Inflammatory macrophage treated with lipopolysaccharide for 4 hours (primary cell): ENCODE results near the gene REC114.

Source experiments
- DNase-seq: peaks from one replicate; pipeline ENCODE4 v3.0.0-alpha.2; 2020

The REC114 gene

GRCh38 chr15:73582851-73583379, 140.0 kb downstream of the REC114 start:
- DNase-seq, result peak; percentile 53

GRCh38 chr15:73583544-73583943, 140.6 kb downstream of the REC114 start:
- no peak for DNase-seq

DNA sequence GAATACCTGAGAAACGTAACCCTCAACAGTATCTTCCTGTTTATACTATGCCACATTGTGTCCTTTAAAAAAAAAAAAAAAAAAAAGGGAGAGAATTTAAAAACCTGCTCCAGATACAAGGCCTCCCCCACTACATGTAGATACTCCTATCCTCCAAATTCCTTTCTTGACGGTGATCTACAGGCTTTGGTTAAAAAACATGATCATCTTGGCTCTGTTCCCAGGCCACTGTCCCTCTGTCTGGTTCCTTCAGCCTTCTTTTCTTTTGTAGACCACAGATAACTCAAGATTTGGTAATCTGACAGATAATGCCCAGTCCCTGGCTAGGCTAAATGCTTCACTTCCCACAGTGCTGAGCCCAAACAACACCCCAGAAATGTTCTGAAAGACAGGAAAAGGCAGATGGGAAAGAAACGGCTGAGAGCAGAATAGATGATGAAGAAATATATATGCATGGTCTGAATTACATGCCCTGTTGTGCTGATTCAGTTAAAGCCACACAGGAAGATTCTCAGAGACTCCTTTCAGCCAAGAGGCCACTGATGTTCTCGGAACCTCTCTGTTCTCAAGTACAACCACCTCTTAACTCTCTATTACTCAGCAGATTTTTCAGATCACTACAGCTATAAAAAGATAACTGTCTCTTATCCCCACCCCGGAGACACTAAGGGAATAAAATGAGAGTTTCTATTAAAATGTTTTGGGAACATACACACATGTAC, 141.9 kb downstream of the REC114 start:
- no peak for DNase-seq

DNA sequence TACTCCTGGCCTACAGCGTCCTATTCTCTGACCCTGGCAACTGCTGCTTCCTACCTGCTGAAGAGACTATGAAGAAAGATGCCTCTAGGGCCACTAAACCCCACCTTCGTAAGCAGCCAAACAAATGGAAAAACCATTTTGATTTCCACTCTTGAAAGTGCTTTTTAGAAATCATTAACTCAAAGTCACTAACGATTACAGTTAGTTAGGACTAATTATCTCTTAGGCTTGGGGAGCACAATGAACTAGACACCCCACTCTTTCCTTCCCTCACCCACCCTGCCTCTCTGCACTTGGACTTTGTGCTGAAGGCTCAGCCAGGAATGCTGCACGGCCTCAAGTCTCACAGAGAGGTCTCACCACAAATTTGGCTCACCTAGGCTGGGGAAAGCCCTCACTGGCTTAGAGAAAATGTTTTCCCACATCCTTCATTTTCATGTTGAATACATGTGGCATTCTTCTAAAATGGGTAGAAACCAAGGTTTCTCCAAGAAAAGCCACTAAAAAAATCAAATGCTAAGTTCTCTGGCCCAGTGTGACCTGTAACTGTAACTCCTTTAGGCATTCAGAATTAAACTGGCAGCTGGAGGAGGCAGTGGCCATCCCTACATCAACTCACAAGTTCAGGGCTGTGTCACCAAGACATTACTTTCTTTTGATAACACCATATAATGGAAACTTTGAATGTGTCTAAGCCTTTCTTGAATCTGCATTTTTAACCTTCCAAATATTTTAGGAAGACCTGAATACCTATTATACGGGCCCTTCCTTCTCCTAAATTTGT, 143.1 kb downstream of the REC114 start:
- no peak for DNase-seq

- DNase-seq, result peak; percentile 27
These were observed 146.8 kb downstream of the REC114 start for GRCh38 chr15:73589766-73590165.

- no peak for DNase-seq
These were observed 147.3 kb downstream of the REC114 start for GRCh38 chr15:73590263-73590662.

GRCh38 chr15:73593304-73594074, 150.5 kb downstream of the REC114 start:
- DNase-seq, result no peak

DNA sequence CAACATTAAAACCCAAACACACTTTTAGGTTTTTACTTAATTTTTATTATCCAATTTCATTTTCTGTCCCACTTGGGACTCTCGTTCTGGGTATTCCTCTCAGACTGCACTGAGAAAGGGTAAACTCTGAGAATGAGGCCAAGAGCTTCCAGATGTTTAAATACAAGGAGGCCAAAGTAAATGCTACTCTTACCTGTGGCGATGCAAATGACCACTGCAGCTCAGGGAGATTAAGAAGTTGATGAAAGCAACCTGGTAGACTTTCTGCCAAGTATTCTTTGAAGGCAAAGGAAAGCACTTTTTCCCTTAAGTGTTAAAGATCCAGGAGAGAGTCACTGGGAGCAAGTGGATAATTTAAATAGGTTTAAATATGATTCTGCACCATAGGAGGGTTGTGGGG, 151.1 kb downstream of the REC114 start:
- no peak for DNase-seq

DNA sequence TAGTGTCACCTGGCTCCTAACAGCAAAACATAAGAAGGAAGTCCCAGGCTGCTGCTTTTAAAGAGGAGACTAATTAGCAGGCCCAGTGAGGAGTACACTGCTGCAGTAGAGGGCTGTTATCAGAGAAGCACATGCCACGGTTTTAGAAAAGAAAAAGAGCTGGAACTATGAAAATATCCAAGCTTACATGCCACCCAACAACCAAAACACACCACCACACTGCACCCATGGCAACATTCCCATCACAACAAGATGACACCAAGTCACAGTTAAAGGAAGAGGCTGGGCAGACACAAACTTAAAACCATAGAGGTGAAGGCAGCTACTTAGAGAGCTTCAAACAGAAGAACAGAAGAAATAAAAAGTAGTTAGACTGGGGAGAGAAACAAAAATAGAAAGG, 153.2 kb downstream of the REC114 start:
- no peak for DNase-seq

DNA sequence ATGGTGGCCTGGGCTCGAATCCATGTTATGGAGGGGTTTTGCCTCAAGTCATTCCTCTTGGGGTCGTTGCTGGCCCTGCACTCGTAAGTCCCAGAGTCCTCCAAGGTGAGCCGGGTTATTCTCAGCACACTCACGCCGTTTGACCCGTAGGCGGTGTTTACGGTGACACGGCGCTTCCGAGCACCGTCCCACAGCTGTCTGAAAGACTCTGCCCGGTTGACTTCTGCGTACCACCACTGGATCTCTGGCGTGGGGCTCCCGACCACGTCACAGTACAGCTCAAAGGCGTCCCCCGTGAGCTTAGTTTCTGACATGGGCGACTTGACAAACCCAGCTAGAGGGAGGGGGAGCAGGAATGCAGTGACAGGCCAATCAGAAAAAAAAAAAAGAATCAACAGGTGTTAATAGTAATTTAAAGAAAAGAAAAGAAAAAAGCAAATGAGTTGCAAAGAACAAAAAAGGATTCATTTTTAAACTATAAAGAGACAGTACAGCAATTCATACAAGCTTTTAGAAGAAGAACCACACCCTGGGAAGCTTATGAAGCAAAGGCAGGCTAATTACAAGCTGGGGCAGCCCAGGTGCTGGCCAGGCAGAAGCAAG, 154.2 kb downstream of the REC114 start:
- DNase-seq, result no peak

- DNase-seq, result no peak
These were observed 155.7 kb downstream of the REC114 start for GRCh38 chr15:73598530-73599160.

DNA sequence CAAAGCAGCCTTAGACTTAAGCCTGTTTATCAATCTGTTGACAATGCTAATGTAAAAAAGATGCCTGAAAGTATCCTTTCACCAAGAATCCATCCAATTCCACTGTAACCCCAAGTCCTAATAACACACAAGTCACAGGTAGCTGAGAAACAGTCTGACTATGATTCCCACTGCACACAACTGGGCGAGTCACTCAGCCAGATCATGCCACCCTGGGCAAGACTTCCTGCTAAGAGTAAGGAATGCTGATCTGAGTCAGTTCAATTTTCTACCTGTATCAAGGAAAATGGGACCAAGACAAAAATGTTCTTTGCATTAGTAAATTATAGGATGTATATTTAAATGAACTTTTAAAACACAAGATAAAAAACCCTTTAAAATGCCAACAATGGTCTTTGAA, 157.0 kb downstream of the REC114 start:
- no peak for DNase-seq

GRCh38 chr15:73600413-73601335, 157.7 kb downstream of the REC114 start:
- no peak for DNase-seq

DNA sequence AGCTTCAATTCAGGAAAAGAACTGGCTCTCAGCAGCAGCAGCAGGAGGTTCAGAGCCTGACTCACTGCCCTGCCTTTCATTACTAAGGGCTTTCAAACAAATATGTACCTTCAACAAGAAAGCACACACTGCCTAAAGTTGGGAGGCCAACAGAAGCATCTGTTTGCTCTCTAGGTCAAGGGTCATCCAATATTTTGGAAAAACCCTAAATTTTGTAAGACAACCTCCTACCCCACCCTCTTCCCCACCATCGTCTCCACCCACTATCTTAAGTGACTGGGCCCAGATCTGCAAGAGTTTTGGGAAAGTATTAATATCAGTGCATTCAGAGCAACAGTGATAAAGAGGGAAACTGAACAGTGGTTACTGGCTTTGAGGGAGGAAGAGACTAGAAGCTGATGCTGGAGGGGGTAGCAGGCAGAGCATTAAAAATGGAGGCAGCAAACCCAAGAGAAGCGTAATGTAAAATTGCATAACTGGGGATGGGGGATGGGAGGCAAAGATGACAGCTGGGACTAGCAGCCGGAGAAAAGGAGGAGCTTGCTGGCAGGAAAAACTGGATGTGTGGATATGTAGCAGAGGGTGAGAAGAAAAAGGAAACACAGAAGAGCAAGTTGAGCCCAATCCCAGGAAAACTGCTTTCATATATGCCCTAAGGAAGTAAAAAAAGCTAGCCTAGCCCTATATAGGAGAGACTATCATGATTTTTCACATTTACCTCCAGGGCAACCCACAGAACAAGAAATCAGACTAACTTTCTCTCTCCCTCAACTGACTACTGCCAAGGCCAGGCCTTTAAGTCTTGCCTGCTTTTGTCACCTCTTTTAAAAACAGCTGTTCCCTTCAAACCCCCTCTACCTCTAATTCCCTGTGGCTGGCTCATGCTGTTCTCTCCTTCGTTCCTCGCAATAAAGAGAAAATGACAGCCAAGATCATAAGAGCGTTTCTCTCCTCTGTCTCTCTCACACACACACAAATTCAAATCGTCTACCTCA, 158.8 kb downstream of the REC114 start:
- peak; percentile 53 for DNase-seq

DNA sequence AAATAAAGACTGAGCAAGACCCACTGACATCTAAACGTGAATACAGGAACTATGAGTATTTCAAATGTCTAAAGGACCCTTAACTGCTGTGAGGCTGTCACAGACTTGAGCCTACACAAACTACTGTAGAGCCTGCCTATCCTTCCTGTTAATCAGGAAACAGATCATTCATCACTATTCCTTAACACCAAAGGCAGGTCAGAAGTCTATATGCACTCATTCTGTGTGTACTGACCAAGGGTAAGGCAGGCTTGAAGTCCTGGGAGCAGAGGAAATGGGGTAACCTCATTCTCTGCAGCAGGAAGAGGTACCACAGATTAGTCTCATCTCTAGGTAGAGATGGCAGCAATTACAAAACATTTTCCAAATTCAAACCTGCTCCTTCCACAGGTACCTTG, 159.5 kb downstream of the REC114 start:
- no peak for DNase-seq

DNA sequence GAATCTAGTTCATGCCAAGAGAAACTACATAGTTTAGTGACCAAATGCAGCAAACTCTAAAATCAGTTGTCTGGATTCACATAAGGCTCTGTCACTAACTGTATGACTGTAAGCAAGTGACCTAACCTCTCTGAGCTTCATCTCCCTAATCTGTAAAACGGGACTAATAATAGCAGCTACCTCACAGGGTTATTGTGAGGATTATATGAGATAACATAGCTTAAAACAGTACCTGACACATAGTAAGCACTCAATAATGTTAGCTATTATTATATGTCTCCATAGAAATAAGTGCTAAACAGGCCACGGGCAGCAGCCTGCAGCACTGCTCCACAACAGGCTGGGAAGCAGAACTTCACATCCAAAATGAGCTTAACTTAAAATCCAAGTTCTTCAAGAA, 160.0 kb downstream of the REC114 start:
- DNase-seq, result no peak

DNA sequence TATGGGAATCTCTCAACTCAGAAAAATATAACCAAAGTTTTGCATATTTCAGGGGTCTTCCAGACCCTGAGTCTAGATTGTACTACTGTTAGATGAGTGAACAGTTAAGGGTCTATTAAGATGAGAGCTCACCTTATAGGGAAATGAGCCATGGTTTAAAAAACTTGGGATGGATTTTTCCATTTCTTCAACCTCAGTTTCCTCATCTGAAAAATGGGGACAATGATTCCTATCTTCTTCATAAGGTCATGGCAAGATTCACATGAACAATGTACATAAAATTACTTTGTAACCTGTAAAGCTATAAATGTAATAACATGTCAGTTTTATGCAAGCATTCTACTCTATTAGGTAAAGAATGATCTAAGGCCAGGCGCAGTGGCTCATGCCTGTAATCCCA, 161.5 kb downstream of the REC114 start:
- DNase-seq, result no peak

- DNase-seq, result no peak
These were observed 162.9 kb downstream of the REC114 start for GRCh38 chr15:73605759-73606436.

DNA sequence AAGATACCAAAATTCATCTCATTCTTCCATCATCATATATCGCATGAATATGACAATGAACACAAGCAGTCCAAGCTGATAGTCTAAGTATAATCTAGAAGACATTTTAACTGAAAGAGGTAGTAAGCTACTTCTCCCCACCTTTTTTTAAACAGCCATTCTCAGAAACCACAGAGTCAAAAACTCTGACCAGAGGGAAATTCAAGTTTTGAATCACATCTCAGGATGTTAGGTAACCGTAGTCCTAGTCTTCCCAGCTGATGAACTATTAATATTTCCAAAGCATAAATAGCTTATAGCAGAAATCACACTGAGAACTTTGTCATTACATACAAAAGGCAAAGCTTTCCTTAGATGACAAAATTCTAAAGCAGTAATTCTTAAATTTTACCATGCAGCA, 164.4 kb downstream of the REC114 start:
- DNase-seq, result peak; percentile 34
